ENCODE data around the gene CALN1. TPM values are rescaled to one million over a fixed set of nuclear protein-coding genes. Genes with fewer than 3 reads are reported as not detected.

The CALN1 gene
- total and polyA plus RNA-seq, 2 of the 8 experiments (the other 6 are each of a cell fraction or from before 2014, with no cell fraction given): 6.4 to 15.2 TPM

DNA sequence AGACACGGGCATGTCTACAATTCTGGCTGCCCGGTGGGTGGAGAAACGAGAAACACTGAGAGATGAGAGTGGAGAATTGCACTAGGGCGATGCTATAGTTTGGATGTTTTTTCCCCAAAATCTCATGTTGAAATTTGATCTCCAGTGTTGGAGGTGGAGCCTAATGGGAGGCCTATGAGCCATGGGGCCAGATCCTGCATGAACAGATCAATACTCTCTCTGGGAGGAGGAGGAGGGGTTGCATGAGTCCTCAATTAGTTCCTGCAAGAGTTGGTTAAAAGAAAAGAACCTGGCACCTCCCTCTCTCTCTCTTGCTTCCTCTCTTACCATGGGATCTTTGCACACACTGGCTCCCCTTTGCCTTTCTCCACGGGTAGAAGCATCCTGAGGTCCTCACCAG is 299.1 kb downstream of the CALN1 start (continued):
- TF ChIP-seq, protein P1, sequence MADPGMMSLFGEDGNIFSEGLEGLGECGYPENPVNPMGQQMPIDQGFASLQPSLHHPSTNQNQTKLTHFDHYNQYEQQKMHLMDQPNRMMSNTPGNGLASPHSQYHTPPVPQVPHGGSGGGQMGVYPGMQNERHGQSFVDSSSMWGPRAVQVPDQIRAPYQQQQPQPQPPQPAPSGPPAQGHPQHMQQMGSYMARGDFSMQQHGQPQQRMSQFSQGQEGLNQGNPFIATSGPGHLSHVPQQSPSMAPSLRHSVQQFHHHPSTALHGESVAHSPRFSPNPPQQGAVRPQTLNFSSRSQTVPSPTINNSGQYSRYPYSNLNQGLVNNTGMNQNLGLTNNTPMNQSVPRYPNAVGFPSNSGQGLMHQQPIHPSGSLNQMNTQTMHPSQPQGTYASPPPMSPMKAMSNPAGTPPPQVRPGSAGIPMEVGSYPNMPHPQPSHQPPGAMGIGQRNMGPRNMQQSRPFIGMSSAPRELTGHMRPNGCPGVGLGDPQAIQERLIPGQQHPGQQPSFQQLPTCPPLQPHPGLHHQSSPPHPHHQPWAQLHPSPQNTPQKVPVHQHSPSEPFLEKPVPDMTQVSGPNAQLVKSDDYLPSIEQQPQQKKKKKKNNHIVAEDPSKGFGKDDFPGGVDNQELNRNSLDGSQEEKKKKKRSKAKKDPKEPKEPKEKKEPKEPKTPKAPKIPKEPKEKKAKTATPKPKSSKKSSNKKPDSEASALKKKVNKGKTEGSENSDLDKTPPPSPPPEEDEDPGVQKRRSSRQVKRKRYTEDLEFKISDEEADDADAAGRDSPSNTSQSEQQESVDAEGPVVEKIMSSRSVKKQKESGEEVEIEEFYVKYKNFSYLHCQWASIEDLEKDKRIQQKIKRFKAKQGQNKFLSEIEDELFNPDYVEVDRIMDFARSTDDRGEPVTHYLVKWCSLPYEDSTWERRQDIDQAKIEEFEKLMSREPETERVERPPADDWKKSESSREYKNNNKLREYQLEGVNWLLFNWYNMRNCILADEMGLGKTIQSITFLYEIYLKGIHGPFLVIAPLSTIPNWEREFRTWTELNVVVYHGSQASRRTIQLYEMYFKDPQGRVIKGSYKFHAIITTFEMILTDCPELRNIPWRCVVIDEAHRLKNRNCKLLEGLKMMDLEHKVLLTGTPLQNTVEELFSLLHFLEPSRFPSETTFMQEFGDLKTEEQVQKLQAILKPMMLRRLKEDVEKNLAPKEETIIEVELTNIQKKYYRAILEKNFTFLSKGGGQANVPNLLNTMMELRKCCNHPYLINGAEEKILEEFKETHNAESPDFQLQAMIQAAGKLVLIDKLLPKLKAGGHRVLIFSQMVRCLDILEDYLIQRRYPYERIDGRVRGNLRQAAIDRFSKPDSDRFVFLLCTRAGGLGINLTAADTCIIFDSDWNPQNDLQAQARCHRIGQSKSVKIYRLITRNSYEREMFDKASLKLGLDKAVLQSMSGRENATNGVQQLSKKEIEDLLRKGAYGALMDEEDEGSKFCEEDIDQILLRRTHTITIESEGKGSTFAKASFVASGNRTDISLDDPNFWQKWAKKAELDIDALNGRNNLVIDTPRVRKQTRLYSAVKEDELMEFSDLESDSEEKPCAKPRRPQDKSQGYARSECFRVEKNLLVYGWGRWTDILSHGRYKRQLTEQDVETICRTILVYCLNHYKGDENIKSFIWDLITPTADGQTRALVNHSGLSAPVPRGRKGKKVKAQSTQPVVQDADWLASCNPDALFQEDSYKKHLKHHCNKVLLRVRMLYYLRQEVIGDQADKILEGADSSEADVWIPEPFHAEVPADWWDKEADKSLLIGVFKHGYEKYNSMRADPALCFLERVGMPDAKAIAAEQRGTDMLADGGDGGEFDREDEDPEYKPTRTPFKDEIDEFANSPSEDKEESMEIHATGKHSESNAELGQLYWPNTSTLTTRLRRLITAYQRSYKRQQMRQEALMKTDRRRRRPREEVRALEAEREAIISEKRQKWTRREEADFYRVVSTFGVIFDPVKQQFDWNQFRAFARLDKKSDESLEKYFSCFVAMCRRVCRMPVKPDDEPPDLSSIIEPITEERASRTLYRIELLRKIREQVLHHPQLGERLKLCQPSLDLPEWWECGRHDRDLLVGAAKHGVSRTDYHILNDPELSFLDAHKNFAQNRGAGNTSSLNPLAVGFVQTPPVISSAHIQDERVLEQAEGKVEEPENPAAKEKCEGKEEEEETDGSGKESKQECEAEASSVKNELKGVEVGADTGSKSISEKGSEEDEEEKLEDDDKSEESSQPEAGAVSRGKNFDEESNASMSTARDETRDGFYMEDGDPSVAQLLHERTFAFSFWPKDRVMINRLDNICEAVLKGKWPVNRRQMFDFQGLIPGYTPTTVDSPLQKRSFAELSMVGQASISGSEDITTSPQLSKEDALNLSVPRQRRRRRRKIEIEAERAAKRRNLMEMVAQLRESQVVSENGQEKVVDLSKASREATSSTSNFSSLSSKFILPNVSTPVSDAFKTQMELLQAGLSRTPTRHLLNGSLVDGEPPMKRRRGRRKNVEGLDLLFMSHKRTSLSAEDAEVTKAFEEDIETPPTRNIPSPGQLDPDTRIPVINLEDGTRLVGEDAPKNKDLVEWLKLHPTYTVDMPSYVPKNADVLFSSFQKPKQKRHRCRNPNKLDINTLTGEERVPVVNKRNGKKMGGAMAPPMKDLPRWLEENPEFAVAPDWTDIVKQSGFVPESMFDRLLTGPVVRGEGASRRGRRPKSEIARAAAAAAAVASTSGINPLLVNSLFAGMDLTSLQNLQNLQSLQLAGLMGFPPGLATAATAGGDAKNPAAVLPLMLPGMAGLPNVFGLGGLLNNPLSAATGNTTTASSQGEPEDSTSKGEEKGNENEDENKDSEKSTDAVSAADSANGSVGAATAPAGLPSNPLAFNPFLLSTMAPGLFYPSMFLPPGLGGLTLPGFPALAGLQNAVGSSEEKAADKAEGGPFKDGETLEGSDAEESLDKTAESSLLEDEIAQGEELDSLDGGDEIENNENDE (IDR thresholded peaks at IDR 0.05; ENCODE audit: insufficient replicate concordance, low read length): no peak
- TF ChIP-seq JUN (IDR thresholded peaks at IDR 0.05; ENCODE audit: low read depth, low read length): no peak
- no peak for TF ChIP-seq EGR1 (IDR thresholded peaks at IDR 0.05; ENCODE audit: borderline replicate concordance, low read depth, low read length)
- no peak for TF ChIP-seq BRCA1 (IDR thresholded peaks at IDR 0.05; ENCODE audit: low read depth, low read length)
- TF ChIP-seq PHF8 (conservative IDR thresholded peaks at IDR 0.05; ENCODE audit: low read depth, low read length): no peak
- TF ChIP-seq USF2 (IDR thresholded peaks at IDR 0.05; ENCODE audit: low read length): no peak
- no peak for TF ChIP-seq EZH2 (IDR thresholded peaks at IDR 0.05; ENCODE audit: low read depth, low read length, severe bottlenecking)
- TF ChIP-seq HDAC6 (IDR thresholded peaks at IDR 0.05; ENCODE audit: low read depth, low read length): no peak
- TF ChIP-seq CEBPB (IDR thresholded peaks at IDR 0.05; ENCODE audit: low read depth, low read length): no peak
- TF ChIP-seq KDM4A (IDR thresholded peaks at IDR 0.05; ENCODE audit: low read depth, low read length, severe bottlenecking): no peak
- TF ChIP-seq CTBP2 (IDR thresholded peaks at IDR 0.05; ENCODE audit: borderline replicate concordance, insufficient read depth, insufficient read length, low read length): no peak

All from H1 (cell line).